Measurements from ENCODE around the gene F8.
"Not testable (repeated sequence)": the region's sequence is repeated elsewhere in the genome, so short reads cannot be mapped to it uniquely, and the experiment has no call there.

The F8 gene

DNA sequence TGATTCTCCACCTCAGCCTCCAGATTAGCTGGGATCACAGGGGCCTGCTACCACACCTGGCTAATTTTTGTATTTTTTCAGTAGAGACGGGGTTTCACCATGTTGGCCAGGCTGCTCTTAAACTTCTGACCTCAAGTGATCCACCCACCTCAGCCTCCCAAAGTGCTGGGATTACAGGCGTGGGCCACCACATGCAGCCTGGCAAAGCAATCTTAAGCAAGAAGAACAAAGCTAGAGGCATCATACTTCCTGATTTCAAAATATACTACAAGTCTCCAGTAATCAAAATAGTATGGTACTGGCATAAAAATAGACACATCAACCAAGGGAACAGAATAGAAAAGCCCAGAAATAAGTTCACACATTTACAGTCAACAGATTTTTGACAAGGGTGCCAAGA, 149.2 kb downstream of the F8 start:
- TF ChIP-seq ZFX (IDR thresholded peaks at IDR 0.05; ENCODE audit: borderline replicate concordance) (no peak), CTCF (IDR thresholded peaks at IDR 0.05) (no peak)
- H3K27ac ChIP-seq = no peak overlapping the region

DNA sequence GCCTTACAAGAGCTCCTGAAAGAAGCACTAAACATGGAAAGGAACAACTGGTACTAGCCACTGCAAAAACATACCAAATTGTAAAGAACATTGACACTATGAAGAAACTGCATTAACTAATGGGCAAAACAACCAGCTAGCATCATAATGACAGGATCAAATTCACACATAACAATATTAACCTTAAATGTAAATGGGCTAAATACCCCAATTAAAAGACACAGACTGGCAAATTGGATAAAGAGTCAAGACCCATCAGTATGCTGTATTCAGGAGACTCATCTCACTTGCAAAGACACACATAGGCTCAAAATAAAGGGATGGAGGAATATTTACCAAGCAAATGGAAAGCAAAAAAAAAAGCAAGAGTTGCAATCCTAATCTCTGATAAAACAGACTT, 154.0 kb downstream of the F8 start:
- not testable (repeated sequence) for H3K27ac ChIP-seq

DNA sequence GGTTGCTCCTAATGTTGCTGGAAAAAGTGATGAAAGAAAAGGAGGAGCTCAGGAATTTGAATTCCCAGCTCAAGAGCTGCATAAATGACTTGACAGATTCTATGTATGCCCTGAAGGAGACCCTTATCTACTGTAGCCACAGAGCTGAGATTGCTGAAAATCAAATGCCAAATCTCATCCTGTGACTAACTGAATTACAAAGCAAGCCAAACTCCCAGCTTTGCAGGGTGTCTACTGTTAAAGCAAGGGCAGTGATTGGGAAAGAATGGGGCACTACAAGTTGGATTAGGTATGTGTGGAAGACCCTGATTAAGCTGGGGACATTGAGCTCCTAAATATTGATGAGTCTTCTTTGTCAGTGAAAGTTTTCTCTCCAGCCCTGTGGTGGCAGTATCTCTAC, 167.3 kb downstream of the F8 start:
- no peak overlapping the region for H3K27ac ChIP-seq
- no peak for TF ChIP-seq CTCF (IDR thresholded peaks at IDR 0.05)
- no peak for TF ChIP-seq ZFX (IDR thresholded peaks at IDR 0.05; ENCODE audit: borderline replicate concordance)

GRCh38 chrX:154850957-154851611, 171.4 kb downstream of the F8 start:
- TF ChIP-seq ZFX (IDR thresholded peaks at IDR 0.05; ENCODE audit: borderline replicate concordance) (no peak), CTCF (IDR thresholded peaks at IDR 0.05) (no peak)
- no peak overlapping the region for H3K27ac ChIP-seq

DNA sequence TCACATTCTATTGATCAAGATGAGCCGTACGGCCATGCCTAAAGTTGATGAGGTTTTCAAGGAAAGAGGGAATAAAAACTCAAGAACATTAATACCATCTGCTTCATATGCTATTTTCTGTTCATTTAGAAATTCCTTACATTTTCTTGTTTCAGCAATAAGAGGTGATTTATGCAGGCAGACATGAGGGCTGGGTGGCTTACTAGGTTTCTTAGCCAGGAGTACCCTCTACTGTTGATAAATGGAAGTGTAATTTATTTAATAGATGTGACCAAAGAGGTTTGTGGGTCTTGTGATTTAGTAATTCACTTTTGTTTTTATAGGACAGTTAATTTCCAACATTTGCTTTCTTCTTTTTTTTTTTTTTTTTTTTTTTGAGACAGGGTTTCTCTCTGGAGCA, 181.7 kb downstream of the F8 start:
- peak; percentile 64 for TF ChIP-seq CTCF (IDR thresholded peaks at IDR 0.05)
- no peak for TF ChIP-seq ZFX (IDR thresholded peaks at IDR 0.05; ENCODE audit: borderline replicate concordance)
- no peak overlapping the region for H3K27ac ChIP-seq

DNA sequence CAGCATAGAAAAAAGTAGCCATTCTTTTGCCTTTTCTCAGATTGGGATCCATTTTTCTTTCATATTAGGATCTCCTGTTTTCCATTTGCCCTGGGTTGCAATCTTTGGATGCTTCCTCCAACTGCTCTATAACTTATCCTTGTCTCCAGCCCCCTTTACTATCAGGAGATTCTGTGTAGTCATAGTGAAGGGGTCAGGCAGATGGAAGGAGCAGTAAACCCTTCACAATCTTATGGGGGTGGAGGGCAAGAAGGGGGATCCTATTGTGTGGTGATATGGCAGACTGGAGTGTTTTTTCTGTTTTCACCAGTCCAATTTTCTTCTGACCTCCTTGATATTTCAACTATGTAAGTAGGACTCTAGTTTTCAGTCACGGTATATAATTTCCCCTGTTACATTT, 186.4 kb downstream of the F8 start:
- H3K27ac ChIP-seq = no peak overlapping the region
- TF ChIP-seq ZFX (IDR thresholded peaks at IDR 0.05; ENCODE audit: borderline replicate concordance) (no peak), CTCF (IDR thresholded peaks at IDR 0.05) (no peak)

DNA sequence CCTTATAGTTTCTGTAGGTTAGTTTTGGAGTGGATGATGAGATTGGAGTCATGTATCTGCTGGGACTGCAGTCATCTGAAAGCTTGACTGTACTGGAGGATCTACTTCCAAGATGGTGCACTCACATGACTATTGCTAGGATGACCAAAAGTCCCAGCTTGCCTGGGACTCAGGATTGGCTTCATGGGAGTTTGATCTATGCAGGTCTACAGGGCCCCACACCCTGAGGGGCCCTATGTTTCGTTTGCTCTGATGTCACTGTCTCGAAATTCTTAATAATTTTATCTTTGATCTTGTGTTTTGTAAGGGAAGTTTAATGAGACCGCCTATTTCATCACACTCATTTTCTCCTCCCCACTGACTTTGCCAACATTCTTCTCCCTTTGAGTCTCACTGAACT, 188.0 kb downstream of the F8 start, which contains the start of gene SMIM9:
TSS of gene SMIM9 (minus strand) at position 101 of the 400 bp plus-strand sequence. CDS start 3,806 bp downstream, outside the sequence.
- no peak within 1 kb of the TSS for H3K27ac ChIP-seq

More for the DNA sequence above, 188.0 kb downstream of the F8 start, which contains the start of gene SMIM9:
- TF ChIP-seq ZFX (IDR thresholded peaks at IDR 0.05; ENCODE audit: borderline replicate concordance) (no peak), CTCF (IDR thresholded peaks at IDR 0.05) (no peak)
